ENCODE data around the gene PCSK1N. TPM values are rescaled to one million over a fixed set of nuclear protein-coding genes. Genes with fewer than 3 reads are reported as not detected.

PCSK1N gene
- total RNA-seq, 1 donor from 2014 or later = 12.7 TPM

GRCh38 chrX:48831909-48832291 is 3.5 kb downstream of the PCSK1N start:
- no peak for DNase-seq (ENCODE audit: low read depth, low spot score)
- peaks cover 63% of the 10 kb centered on the region for H3K27me3 Mint-ChIP-seq (ENCODE audit: low read depth)
- H3K4me3 Mint-ChIP-seq = no peak overlapping the region
- H3K27ac Mint-ChIP-seq (ENCODE audit: unreplicated experiment) = no peak overlapping the region
- peaks cover 13% of the 10 kb centered on the region for H3K36me3 Mint-ChIP-seq (ENCODE audit: low read depth)
- peaks cover 12% of the 10 kb centered on the region for H3K4me1 Mint-ChIP-seq
- no peaks in the 10 kb centered on the region for H3K9me3 Mint-ChIP-seq
- TF ChIP-seq CTCF (conservative IDR thresholded peaks at IDR 0.05) = no peak

- H3K4me1 Mint-ChIP-seq = peaks cover 12% of the 10 kb centered on the region
- TF ChIP-seq CTCF (conservative IDR thresholded peaks at IDR 0.05) = no peak
- no peak for DNase-seq (ENCODE audit: low read depth, low spot score)
- H3K36me3 Mint-ChIP-seq (ENCODE audit: low read depth) = peaks cover 13% of the 10 kb centered on the region
- no peak overlapping the region for H3K27ac Mint-ChIP-seq (ENCODE audit: unreplicated experiment)
- no peak overlapping the region for H3K4me3 Mint-ChIP-seq
- H3K27me3 Mint-ChIP-seq (ENCODE audit: low read depth) = peaks cover 57% of the 10 kb centered on the region
- no peaks in the 10 kb centered on the region for H3K9me3 Mint-ChIP-seq
Observed at GRCh38 chrX:48831136-48831908, 4.1 kb downstream of the PCSK1N start.

GRCh38 chrX:48829016-48829735 is 6.2 kb downstream of the PCSK1N start:
- H3K4me1 Mint-ChIP-seq = peaks cover 4% of the 10 kb centered on the region
- H3K4me3 Mint-ChIP-seq = no peak overlapping the region
- TF ChIP-seq CTCF (conservative IDR thresholded peaks at IDR 0.05) = no peak
- peaks cover 40% of the 10 kb centered on the region for H3K27me3 Mint-ChIP-seq (ENCODE audit: low read depth)
- H3K9me3 Mint-ChIP-seq = no peaks in the 10 kb centered on the region
- no peak overlapping the region for H3K27ac Mint-ChIP-seq (ENCODE audit: unreplicated experiment)
- DNase-seq (ENCODE audit: low read depth, low spot score) = no peak
- H3K36me3 Mint-ChIP-seq (ENCODE audit: low read depth) = peaks cover 26% of the 10 kb centered on the region

GRCh38 chrX:48827654-48827968 is 7.8 kb downstream of the PCSK1N start:
- TF ChIP-seq CTCF (conservative IDR thresholded peaks at IDR 0.05) = no peak
- Mint-ChIP-seq H3K27ac (ENCODE audit: unreplicated experiment) (no peak overlapping the region), H3K27me3 (ENCODE audit: low read depth) (peaks cover 24% of the 10 kb centered on the region), H3K4me1 (no peaks in the 10 kb centered on the region), H3K9me3 (no peaks in the 10 kb centered on the region), H3K4me3 (no peak overlapping the region), H3K36me3 (ENCODE audit: low read depth) (peaks cover 30% of the 10 kb centered on the region)
- DNase-seq (ENCODE audit: low read depth, low spot score) = no peak

- no peak for DNase-seq (ENCODE audit: low read depth, low spot score)
- no peak overlapping the region for H3K27ac Mint-ChIP-seq (ENCODE audit: unreplicated experiment)
- TF ChIP-seq CTCF (conservative IDR thresholded peaks at IDR 0.05) = no peak
Observed at GRCh38 chrX:48826876-48827653, 8.3 kb downstream of the PCSK1N start.

More at GRCh38 chrX:48826876-48827653, 8.3 kb downstream of the PCSK1N start:
- H3K4me3 Mint-ChIP-seq = no peak overlapping the region
- H3K27me3 Mint-ChIP-seq (ENCODE audit: low read depth) = peaks cover 19% of the 10 kb centered on the region
- no peaks in the 10 kb centered on the region for H3K4me1 Mint-ChIP-seq
- H3K36me3 Mint-ChIP-seq (ENCODE audit: low read depth) = peaks cover 31% of the 10 kb centered on the region
- no peaks in the 10 kb centered on the region for H3K9me3 Mint-ChIP-seq

Data from neural crest cell (in vitro differentiated cells).